Memory B cell (primary cell): ENCODE measurements around the gene CTNNBIP1.

Experiments
- ATAC-seq: fragments of 150-1000 bp; cut with Tn5 transposase; 2 replicates; pipeline ENCODE4 v1.10.0; 2021; ENCODE audit warnings: low read depth, mild to moderate bottlenecking, moderate library complexity
- DNase-seq, 2 donors: peaks; one replicate each; pipeline ENCODE4 v3.0.0; 2022; ENCODE audit warnings: low spot score in 2 of 2
- H3K27ac Mint-ChIP-seq: one replicate; pipeline ENCODE4 v1.8.0; 2022; ENCODE audit warnings: mild to moderate bottlenecking, moderate library complexity, mixed read lengths
- H3K27me3 Mint-ChIP-seq: one replicate; pipeline ENCODE4 v1.8.0; 2022; ENCODE audit warnings: mixed read lengths
- H3K36me3 Mint-ChIP-seq: one replicate; pipeline ENCODE4 v1.8.0; 2022; ENCODE audit warnings: mild to moderate bottlenecking, mixed read lengths
- H3K4me1 Mint-ChIP-seq: one replicate; pipeline ENCODE4 v1.8.0; 2022; ENCODE audit warnings: mixed read lengths
- H3K4me3 Mint-ChIP-seq: one replicate; pipeline ENCODE4 v1.8.0; 2022; ENCODE audit warnings: mild to moderate bottlenecking, moderate library complexity, mixed read lengths
- H3K9me3 Mint-ChIP-seq: one replicate; pipeline ENCODE4 v1.8.0; 2022; ENCODE audit warnings: mixed read lengths

CTNNBIP1 gene

DNA sequence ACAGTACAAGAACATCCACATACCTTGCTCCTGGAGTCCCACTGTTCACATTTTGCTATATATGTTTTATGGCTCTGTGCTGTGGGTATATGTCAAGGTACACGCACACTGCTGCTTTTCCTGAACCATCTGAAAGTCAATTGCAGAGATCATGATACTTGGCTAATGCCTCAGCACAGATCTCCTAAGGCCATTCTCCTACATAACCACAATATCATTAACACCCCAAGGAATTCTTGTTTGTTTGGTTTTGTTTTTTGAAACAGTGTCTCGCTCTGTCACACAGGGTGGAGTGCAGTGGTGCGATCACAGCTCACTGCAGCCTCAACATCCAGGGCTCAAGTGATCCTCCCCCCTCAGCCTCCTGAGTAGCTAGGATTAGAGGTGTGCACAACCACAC, 16.0 kb downstream of the CTNNBIP1 start:
- peak overlapping the region; percentile 25 for H3K27ac Mint-ChIP-seq
- ATAC-seq (no peak), DNase-seq (no peak)
- H3K4me3 Mint-ChIP-seq, result no peak overlapping the region
- H3K4me1 Mint-ChIP-seq, result peaks cover 19% of the 10 kb centered on the region
- no peaks in the 10 kb centered on the region for H3K27me3 Mint-ChIP-seq
- peaks cover 2% of the 10 kb centered on the region for H3K36me3 Mint-ChIP-seq
- no peaks in the 10 kb centered on the region for H3K9me3 Mint-ChIP-seq

DNA sequence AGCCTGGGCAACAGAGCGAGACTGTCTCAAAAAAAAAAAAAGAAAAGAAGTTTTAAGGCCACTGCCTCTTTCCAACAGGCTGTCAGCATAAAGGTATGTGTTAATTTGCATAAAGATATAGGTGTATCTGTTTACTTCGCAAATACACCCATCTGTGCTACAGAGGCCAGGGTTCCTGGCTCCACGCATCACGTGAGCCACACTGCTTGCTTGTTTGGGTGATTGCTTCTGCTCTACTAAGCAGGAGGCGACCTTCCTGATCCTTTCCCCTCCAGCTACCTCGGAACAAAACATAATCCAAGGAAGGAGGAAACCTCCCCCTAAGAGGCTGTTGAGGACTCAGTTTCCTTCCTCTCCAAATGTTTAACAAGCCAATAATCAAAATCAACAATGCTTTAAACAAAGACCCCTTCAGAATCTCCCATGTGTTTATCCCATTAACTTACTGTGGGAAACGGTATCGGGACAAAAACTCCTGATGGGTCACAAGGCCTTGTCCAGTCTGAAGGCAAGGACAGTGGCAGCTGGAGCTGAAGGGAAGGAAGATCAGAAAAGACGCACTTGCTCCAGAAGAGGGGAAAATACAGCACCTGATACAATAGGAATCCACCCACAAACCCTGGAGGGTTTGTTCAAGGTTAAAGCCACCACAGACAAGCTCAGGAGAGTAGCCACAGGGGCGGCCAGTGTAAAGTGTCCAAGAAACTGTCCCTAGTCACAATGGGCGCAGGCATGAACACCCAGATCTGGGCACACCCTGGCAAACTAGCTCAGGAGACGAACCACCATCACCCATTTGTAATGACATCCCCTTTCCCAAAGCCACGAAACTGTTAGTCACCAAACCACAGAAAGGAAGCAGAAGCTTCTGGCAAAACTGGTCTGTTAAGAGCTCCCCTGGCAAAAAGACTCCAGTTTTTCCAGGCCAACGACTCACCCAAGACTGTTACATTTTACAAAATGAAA, 17.2 kb downstream of the CTNNBIP1 start:
- DNase-seq (no peak), ATAC-seq (peak; percentile 15)
- H3K4me3 Mint-ChIP-seq, result no peak overlapping the region
- H3K36me3 Mint-ChIP-seq, result peaks cover 2% of the 10 kb centered on the region
- H3K27me3 Mint-ChIP-seq, result no peaks in the 10 kb centered on the region
- H3K9me3 Mint-ChIP-seq, result no peaks in the 10 kb centered on the region
- peaks cover 19% of the 10 kb centered on the region for H3K4me1 Mint-ChIP-seq
- no peak overlapping the region for H3K27ac Mint-ChIP-seq

DNA sequence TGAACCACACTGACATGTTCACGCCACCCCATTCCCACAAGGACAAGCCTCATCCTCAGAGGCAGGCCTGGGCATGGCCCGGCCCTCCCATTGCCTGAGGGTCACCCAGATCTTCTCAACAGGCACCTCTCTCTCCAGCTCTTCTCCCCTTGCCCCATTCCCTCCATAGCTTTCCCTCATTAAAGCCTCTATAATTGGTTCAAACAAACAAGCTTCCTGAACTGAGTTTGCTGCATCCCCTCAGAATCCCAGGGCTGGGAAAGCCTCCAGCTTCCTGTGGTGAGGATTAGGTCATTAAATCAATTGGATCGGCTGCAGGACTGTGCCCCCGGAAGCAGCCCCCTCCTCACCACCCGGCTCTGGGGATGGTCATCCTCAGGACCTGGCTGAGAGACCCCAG, 18.9 kb downstream of the CTNNBIP1 start:
- Mint-ChIP-seq H3K27me3 (no peaks in the 10 kb centered on the region), H3K4me1 (peaks cover 19% of the 10 kb centered on the region), H3K9me3 (no peaks in the 10 kb centered on the region), H3K4me3 (no peak overlapping the region), H3K36me3 (peaks cover 2% of the 10 kb centered on the region), H3K27ac (no peak overlapping the region)
- DNase-seq (no peak), ATAC-seq (no peak)

DNA sequence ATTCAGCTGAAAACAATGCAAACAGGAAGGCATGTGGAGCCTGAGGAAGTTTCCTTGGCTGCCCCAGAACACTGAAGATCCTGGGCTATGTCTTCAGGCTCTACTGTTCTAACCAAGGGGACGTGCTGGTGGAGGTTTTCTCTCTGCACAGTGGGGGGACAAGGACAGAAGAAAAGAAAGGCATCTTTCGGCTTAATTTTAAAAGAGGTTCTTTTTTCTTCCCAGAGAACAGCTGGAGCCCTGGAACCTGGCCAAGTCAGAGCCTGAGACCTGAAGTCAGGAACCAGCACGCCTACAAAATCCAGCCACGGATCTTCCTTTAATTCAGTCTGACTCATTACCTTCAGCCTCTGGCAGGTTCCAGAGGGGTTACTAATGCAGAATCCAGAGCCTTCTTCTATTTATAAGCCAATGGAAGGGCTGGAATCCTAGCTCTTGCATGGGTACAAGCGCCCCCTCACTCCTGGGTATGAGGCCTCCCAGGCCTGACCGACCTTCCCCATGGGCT, 19.8 kb downstream of the CTNNBIP1 start:
- no peak for DNase-seq
- Mint-ChIP-seq H3K27ac (peak overlapping the region; percentile 29), H3K36me3 (peaks cover 2% of the 10 kb centered on the region), H3K27me3 (no peaks in the 10 kb centered on the region), H3K9me3 (no peaks in the 10 kb centered on the region), H3K4me1 (peaks cover 19% of the 10 kb centered on the region), H3K4me3 (no peak overlapping the region)
- no peak for ATAC-seq

DNA sequence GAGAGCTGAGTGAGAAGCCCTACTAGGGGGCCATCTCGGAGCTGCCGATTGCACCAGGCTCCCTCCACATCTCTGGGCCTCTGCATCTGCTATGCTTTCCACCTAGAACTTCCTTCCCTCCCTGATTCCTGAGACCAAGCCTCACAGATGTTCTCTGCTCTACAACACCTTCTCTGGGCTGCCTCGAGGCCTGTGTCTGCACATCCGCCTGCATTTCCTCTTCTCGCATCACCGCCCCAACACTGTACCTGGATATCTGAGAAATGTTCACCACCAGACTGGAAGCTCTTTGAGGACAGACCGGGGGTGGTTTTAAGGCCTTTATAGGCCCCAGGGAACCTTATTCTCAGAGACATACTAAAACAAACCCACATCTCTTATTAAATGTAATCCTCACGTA, 20.7 kb downstream of the CTNNBIP1 start:
- no peaks in the 10 kb centered on the region for H3K9me3 Mint-ChIP-seq
- ATAC-seq, result no peak
- H3K27me3 Mint-ChIP-seq, result no peaks in the 10 kb centered on the region
- no peak overlapping the region for H3K4me3 Mint-ChIP-seq
- DNase-seq, result no peak
- peaks cover 19% of the 10 kb centered on the region for H3K4me1 Mint-ChIP-seq
- H3K36me3 Mint-ChIP-seq, result peaks cover 4% of the 10 kb centered on the region
- H3K27ac Mint-ChIP-seq, result peak overlapping the region; percentile 29

DNA sequence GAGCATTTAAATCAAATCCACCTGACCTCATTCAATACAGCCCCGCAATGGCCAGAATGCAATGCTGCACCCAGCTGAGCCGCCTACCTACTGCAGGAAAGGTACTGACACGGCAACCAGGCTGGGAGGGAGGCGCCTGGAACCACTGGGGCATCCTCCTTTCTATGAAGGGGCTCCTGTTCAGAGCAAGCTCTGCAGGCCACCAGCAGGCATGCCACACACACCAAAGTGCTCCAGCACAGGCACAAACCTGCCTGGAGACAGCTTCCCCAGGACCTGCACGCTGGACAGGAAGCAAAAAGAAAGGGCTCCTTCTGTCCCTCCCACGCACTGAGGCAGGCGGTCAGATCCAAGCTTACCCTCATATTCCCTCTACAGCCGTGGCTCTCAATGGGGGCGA, 21.2 kb downstream of the CTNNBIP1 start:
- Mint-ChIP-seq H3K9me3 (no peaks in the 10 kb centered on the region), H3K27ac (peak overlapping the region; percentile 29), H3K4me3 (no peak overlapping the region), H3K4me1 (peaks cover 15% of the 10 kb centered on the region), H3K27me3 (no peaks in the 10 kb centered on the region), H3K36me3 (peaks cover 5% of the 10 kb centered on the region)
- ATAC-seq (no peak), DNase-seq (no peak)

DNA sequence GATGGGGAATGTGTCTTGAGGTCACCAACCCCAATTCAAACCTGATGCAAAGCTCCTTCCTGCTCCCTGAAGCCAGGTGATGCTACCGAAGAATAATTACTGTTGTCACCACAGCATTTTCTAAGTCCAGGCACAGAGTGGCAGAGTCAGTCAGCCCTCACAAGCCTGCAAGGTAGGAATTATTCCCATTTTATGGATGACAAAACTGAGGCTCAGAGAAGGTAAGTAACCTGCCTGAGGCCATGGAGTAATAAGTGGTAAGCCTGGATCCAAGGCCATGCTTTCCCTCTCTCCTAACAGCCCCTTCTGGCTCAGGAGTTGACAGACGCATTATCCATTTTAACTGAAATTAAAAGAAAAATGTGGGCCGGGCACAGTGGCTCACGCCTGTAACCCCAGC, 23.0 kb downstream of the CTNNBIP1 start:
- DNase-seq (no peak), ATAC-seq (no peak)
- Mint-ChIP-seq H3K27ac (no peak overlapping the region), H3K36me3 (peaks cover 10% of the 10 kb centered on the region), H3K27me3 (no peaks in the 10 kb centered on the region), H3K9me3 (no peaks in the 10 kb centered on the region), H3K4me1 (peaks cover 11% of the 10 kb centered on the region), H3K4me3 (no peak overlapping the region)

DNA sequence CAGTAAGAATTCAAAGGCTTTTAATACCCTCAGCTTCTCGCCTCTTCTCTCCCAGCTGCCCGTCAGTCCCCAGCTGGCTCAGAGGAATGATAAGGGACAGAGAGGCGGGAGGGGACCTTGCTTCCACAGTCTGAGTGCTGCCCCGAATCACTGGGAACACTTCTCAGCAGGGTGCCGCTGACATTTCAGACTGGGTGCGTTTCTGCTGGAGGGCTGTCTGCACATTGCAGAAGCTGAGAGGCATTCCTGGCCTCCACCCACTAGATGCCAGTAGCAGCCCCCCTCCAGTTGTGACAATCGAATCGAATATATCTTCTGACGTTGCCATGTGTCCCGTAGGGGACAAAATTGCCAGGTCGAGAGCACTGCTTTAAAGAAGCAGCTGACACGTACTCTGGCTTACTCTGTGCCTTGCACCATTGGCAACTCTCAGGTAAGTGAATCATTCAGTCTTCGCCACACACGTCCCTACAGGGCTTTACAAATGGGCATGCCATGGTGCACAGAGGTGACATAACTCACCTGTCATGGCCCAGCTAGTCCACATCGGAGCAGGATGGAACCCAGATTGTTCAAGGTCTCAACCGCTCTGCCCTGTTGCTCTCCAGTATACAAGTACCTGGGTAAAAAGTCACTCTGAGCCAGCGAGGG, 23.9 kb downstream of the CTNNBIP1 start:
- ATAC-seq, result no peak
- Mint-ChIP-seq H3K36me3 (peaks cover 11% of the 10 kb centered on the region), H3K27ac (no peak overlapping the region), H3K27me3 (no peaks in the 10 kb centered on the region), H3K9me3 (no peaks in the 10 kb centered on the region), H3K4me1 (peaks cover 12% of the 10 kb centered on the region), H3K4me3 (no peak overlapping the region)
- DNase-seq, result no peak

DNA sequence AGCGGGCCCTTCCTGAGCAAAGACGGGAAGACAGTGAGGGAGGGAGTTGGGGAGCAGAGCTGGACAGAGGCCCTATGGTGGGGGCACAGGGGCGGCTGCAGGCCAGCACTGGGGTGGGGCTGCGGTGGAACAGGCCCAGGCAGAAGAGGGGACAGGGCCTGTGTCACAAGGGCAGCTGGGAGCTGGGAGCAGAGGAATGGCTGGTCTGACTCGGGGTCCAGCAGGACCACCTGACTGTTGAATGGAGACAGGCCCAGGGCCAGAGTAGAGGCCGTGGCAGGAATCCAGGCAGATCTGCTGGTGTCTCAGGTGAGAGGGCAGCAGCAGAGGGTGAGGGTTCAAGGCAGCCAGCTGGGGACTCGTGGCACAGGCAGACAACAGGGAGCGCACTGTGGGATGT, 25.3 kb downstream of the CTNNBIP1 start:
- Mint-ChIP-seq H3K27ac (no peak overlapping the region), H3K27me3 (no peaks in the 10 kb centered on the region), H3K4me3 (no peak overlapping the region), H3K9me3 (no peaks in the 10 kb centered on the region), H3K36me3 (peaks cover 11% of the 10 kb centered on the region), H3K4me1 (peaks cover 9% of the 10 kb centered on the region)
- DNase-seq (no peak), ATAC-seq (no peak)

DNA sequence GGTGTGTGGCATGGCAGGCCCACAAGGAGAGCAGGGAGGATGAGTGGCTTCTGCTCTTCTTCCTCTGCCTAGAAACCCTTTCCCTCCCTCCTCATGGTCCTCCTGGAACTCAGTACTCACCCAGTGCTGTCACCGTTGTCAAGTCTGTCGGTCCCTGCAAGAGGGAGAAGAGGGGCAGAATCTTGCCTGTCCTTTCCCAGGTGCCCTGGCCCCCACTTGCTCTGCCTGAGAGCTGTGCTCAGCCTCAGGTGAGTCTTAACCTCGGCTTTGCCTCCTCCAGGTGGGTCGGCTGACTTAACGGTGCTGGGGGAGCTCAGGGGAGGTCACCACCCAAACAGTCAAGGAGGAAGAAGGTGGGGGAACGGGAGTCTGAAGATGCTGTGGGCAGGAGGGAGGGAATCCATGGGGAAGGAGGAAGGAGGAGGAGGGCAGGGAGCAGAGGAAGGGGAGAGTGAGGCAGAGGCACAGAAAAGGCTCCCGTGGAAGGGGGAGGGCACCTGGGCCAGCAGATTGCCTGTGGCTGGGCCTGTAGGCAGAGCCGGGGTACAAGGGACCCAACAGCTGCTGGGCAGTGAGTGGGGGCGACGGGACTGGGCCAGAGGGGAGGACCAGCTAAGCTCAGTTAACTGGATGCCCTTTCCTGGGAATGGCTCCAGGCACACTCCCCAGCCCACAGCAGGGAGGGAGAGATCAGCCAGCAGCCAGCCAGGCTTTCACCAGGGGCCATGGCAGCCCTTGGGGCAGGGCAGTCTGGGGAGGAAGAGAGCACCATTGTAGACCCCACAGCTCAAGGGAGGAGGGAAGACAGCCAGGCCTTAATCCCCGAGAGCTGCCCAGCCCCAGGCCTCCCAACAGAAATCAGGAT, 26.3 kb downstream of the CTNNBIP1 start:
- ATAC-seq (no peak), DNase-seq (no peak)
- H3K27ac Mint-ChIP-seq, result no peak overlapping the region
- peaks cover 6% of the 10 kb centered on the region for H3K4me1 Mint-ChIP-seq
- H3K36me3 Mint-ChIP-seq, result peaks cover 9% of the 10 kb centered on the region
- no peaks in the 10 kb centered on the region for H3K27me3 Mint-ChIP-seq
- no peak overlapping the region for H3K4me3 Mint-ChIP-seq
- H3K9me3 Mint-ChIP-seq, result no peaks in the 10 kb centered on the region

DNA sequence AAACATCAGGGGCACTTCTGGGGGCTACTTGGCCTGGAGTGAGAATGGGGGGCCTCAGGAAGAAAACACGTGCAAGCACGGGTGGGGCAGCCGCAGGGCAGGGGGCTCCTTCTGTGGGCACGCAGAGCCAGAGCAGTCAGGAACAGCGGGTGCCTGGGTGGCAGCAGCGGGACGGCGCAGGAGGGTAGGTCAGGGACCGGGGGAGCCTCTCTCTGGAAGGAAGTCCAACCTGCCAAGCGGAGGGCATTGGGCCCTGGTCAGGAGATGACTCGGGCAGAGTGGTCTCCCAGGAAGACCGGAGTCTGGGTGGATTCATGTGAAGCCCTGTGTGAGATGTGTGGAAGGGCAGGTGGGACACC, 27.1 kb downstream of the CTNNBIP1 start:
- Mint-ChIP-seq H3K36me3 (peaks cover 9% of the 10 kb centered on the region), H3K27me3 (no peaks in the 10 kb centered on the region), H3K27ac (no peak overlapping the region), H3K4me3 (no peak overlapping the region), H3K4me1 (peaks cover 6% of the 10 kb centered on the region), H3K9me3 (no peaks in the 10 kb centered on the region)
- no peak for DNase-seq
- ATAC-seq, result no peak

DNA sequence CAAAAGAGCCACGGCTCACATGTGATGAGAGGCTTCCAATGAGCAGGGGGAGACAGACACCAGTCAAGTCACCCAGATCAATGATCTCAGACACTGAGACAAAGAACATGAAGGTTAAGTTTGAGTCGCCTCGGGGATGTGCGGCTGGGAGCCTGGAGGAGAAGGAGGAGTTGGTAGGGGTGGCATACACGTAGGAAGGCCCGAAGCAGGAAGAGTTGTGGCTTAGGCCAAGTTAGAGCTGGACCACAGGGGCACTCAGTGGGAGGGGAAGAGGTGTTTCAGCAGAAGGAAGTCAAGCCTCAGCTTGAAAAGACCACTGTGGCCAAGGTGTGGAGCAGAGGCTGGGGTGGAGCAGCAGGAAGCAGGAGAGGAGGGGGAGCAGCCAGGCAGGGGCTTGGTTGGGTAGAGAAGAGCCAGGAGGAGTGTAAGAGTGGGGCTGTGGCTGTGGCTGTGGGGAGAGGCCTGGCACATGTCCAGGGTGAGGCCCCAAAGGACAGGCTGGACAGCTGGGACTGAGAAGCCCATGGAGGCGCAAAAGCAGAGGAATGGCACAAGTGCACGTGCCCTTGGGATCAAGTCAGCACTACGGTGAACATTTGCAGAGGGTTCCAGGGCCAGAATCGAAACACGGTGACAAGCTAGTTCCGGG, 27.6 kb downstream of the CTNNBIP1 start:
- H3K36me3 Mint-ChIP-seq, result peaks cover 9% of the 10 kb centered on the region
- H3K27me3 Mint-ChIP-seq, result no peaks in the 10 kb centered on the region
- peak overlapping the region; percentile 56 for H3K27ac Mint-ChIP-seq
- H3K4me1 Mint-ChIP-seq, result peaks cover 6% of the 10 kb centered on the region
- ATAC-seq (no peak), DNase-seq (no peak)
- H3K4me3 Mint-ChIP-seq, result no peak overlapping the region
- no peaks in the 10 kb centered on the region for H3K9me3 Mint-ChIP-seq

DNA sequence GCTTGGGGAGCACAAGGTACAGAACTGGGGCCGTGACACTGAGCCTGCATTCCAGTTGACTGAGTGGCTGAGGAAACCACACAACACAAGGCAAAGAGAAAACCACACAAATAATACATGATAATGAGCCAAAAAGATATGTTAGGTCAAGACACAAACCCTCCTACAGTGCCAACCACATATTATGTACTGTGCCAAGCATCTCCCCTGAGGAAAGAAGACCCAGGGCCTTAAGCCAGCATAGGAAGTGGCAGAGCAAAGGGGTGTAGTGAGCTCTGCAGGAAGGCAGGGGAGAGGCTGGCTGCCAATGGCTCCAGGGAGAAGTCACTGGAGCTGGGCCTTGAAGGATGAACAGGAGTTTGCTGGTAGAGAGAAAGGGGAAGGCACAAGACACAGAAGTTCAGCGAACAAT, 28.2 kb downstream of the CTNNBIP1 start:
- H3K27ac Mint-ChIP-seq, result peak overlapping the region; percentile 56
- ATAC-seq, result no peak

More for the DNA sequence above, 28.2 kb downstream of the CTNNBIP1 start:
- Mint-ChIP-seq H3K36me3 (peaks cover 9% of the 10 kb centered on the region), H3K27me3 (no peaks in the 10 kb centered on the region), H3K4me3 (no peak overlapping the region), H3K4me1 (peaks cover 6% of the 10 kb centered on the region), H3K9me3 (no peaks in the 10 kb centered on the region)
- DNase-seq, result no peak
